HL-60 (cell line): Measurements from ENCODE around the gene RUNDC3A.
"Not testable (repeated sequence)": the region's sequence is repeated elsewhere in the genome, so short reads cannot be mapped to it uniquely, and the experiment has no call there.

Source experiments
- DNase-seq, 2 experiments: peaks; one replicate each; pipeline ENCODE4 v3.0.0-alpha.2; 2010 to 2020; ENCODE audit warnings: low read depth in 1 of 2, low spot score in 1 of 2
- H3K27ac ChIP-seq: fragments of 250-450 bp; sonication (Bioruptor Pico); replicated peaks from 2 replicates; pipeline ENCODE4 v1.5.1; 2020; ENCODE audit warnings: mild to moderate bottlenecking, moderate library complexity
- H3K27me3 ChIP-seq: fragments of 250-450 bp; sonication (Bioruptor Pico); 2 replicates; pipeline ENCODE4 v1.5.1; 2021; ENCODE audit warnings: mild to moderate bottlenecking, moderate library complexity; ENCODE audit not compliant: insufficient read depth, poor library complexity, severe bottlenecking
- H3K4me3 ChIP-seq: replicated peaks from 2 replicates; pipeline ENCODE4 v1.5.1; 2011; ENCODE audit warnings: mild to moderate bottlenecking, control low read depth, low read length; ENCODE audit not compliant: insufficient read depth
- CTCF ChIP-seq: IDR thresholded peaks from one replicate; pipeline ENCODE4 v1.5.1; 2011; ENCODE audit warnings: low read length, control low read depth, inconsistent platforms; ENCODE audit not compliant: insufficient read depth
- GABPA ChIP-seq: IDR thresholded peaks from 2 replicates; pipeline ENCODE4 v1.6.1; 2012; ENCODE audit warnings: low read depth
- POLR2AphosphoS5 ChIP-seq: IDR thresholded peaks from 2 replicates; pipeline ENCODE4 v1.6.1; 2012; ENCODE audit warnings: low read depth
- REST ChIP-seq: IDR thresholded peaks from 2 replicates; pipeline ENCODE4 v1.6.1; 2012; ENCODE audit warnings: low read depth; ENCODE audit not compliant: insufficient replicate concordance
- SPI1 ChIP-seq: IDR thresholded peaks from 2 replicates; pipeline ENCODE4 v1.6.1; 2012; ENCODE audit warnings: low read depth, mild to moderate bottlenecking, borderline replicate concordance

RUNDC3A gene

GRCh38 chr17:44363613-44364159, 55.3 kb downstream of the RUNDC3A start, which contains the start of gene FAM171A2:
FAM171A2 (minus strand) TSS chr17:44363853; CDS start chr17:44363714, 139 bp downstream.
- Histone ChIP-seq H3K27ac (no peak within 1 kb of the TSS), H3K4me3 (peak within 1 kb of the TSS; percentile 50), H3K27me3 (peaks cover 33% of the 10 kb centered on the region)
- peak in 1 of 2 experiments; percentile 32 for DNase-seq
- TF ChIP-seq SPI1 (no peak), CTCF (peak; percentile 9)

GRCh38 chr17:44365051-44365450, 56.6 kb downstream of the RUNDC3A start:
- not testable (repeated sequence) for H3K4me3 ChIP-seq, H3K27ac ChIP-seq, DNase-seq
- peaks cover 29% of the 10 kb centered on the region for H3K27me3 ChIP-seq

GRCh38 chr17:44367231-44367979, 59.0 kb downstream of the RUNDC3A start:
- no peak for TF ChIP-seq POLR2AphosphoS5
- TF ChIP-seq CTCF = no peak
- no peak for TF ChIP-seq REST
- no peak for TF ChIP-seq GABPA
- TF ChIP-seq SPI1 = no peak
- no peak overlapping the region for H3K27ac ChIP-seq
- peaks cover 34% of the 10 kb centered on the region for H3K27me3 ChIP-seq
- H3K4me3 ChIP-seq = no peak overlapping the region
- no peak for DNase-seq
